A549 treated with AZD9567 at 1 μM for 4 hours (cell line): ENCODE measurements around the gene SNCG. TPM values are rescaled to one million over a fixed set of nuclear protein-coding genes. Genes with fewer than 3 reads are reported as not detected.

Experiments
- total RNA-seq: library from RNA; stranded (reverse); fragments of 200-300 nt; extraction: Qiagen RNA extraction; gene quantifications from 5 replicates; pipeline ENCODE4 v1.2.3, GENCODE V29; 2022; ENCODE audit not compliant: insufficient read depth

Gene SNCG
- 5.1 to 10.7 TPM (median 9.4 TPM) in 5 replicates for total RNA-seq

GRCh38 chr10:86958116-86958900 lies at the start of gene SNCG:
Gene SNCG, plus strand, starts transcription at chr10:86958599. Its CDS starts 99 bp downstream, at chr10:86958698.

GRCh38 chr10:86957471-86958115 lies 806 bp upstream of the SNCG start, which contains the start of gene MMRN2:
Gene MMRN2, minus strand, starts transcription at chr10:86957615. Its CDS starts 74 bp downstream, at chr10:86957541.

GRCh38 chr10:86968271-86968993 lies 10.0 kb downstream of the SNCG start, which contains the start of gene ADIRF:
Gene ADIRF, plus strand, starts transcription at chr10:86968482. Its CDS starts 63 bp downstream, at chr10:86968545.

Other genes with a start within 250 kb of the SNCG start
- gene BMPR1A, start 202.0 kb upstream of the SNCG start, total RNA-seq: 20.2 to 27.4 TPM (median 22.3 TPM) in 5 replicates
- gene MMRN2, start 984 bp upstream of the SNCG start, total RNA-seq: 0.51 to 5.6 TPM (median 0.98 TPM) in 5 replicates
- gene ADIRF, start 9.9 kb downstream of the SNCG start, total RNA-seq: 0.09 TPM in 1 of 5 replicates, not detected in the others
- 0.64 TPM in 1 of 5 replicates, not detected in the others for gene FAM25A, start 61.7 kb downstream of the SNCG start, total RNA-seq
- gene GLUD1, start 136.2 kb downstream of the SNCG start, total RNA-seq: 84.2 to 99.1 TPM (median 97.4 TPM) in 5 replicates
- gene SHLD2, start 136.6 kb downstream of the SNCG start, total RNA-seq: 22.4 to 24.6 TPM (median 24.4 TPM) in 5 replicates